Stimulated activated CD4-positive, alpha-beta T cell treated with anti-CD3 and anti-CD28 coated beads, Interleukin-15, amount 100 ng/mL, for 1 hour (primary cell): ENCODE measurements around the gene PDE6A.
A peak's percentile ranks its signal among the peaks of the same experiment; 100 is the strongest.

ENCODE experiments used
- DNase-seq, 2 donors: peaks; one replicate each; pipeline ENCODE4 v3.0.0-alpha.2; 2020; ENCODE audit warnings: low read depth in 1 of 2, low spot score in 1 of 2

PDE6A gene

DNA sequence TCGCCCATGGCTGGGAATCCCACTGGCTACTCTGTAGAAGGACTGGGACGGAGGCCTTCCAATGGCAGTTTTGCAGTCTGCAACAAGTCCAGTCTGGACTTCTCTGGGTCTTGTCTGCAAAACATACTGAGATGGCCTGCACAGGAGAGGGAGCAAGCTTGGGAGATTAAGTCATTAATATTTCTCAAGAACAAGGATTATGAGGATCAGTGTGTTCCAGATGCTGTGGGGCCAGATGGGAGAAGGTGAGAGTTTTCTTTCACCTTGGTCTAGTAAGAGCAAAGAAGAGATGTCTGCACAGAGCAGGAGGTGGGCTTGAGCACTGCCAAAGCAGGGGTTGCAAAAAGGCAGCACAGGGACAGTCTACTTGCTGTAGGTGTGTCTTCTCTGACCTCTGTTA is at the start of gene PDE6A:
Gene PDE6A (minus strand): TSS at position 128 of the 400 bp plus-strand sequence. CDS start 120 bp downstream, at position 8.
- DNase-seq, result no peak

DNA sequence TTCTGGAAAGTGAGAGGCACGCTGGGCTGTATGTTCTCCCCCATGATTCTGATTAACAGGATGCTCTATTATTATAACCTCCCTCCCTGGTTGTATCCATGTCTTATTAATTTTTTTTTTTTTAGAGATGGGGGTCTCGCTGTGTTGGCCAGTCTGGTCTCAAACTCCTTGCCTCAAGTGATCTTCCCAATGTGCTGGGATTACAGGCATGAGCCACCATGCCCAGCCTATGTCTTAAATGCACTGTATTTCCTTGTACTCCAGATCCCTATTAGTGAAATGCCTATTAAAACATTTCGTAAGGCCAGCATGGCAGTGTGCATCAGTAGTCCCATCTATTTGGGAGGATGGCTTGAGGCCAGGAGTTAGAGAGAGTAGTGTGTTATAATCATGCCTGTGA is 48.9 kb upstream of the PDE6A start:
- no peak for DNase-seq

- peak; percentile 32 to 43 for DNase-seq
Observed at GRCh38 chr5:149990518-149991376, 46.2 kb upstream of the PDE6A start.

DNA sequence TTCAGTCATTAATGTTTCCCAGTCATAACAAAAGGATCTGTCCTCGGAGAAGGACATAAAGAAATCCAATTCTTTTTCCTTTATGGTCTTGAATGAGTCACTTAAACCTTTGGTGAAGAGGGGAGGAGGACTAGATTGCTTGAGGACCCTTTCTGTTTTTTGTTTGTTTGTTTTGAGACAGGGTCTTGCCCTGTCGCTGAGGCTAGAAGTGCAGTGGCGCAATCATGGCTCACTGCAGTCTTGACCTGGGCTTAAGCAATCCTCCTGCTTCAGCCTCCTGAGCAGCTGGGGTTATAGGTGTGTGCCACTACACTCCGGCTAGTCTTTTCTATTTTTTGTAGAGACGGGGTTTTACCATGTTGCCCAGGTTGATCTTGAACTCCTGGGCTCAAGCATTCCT is 43.5 kb upstream of the PDE6A start:
- no peak for DNase-seq

GRCh38 chr5:149982505-149982904 is 37.9 kb upstream of the PDE6A start:
- no peak for DNase-seq

GRCh38 chr5:149981206-149981605 is 36.6 kb upstream of the PDE6A start:
- no peak for DNase-seq

DNA sequence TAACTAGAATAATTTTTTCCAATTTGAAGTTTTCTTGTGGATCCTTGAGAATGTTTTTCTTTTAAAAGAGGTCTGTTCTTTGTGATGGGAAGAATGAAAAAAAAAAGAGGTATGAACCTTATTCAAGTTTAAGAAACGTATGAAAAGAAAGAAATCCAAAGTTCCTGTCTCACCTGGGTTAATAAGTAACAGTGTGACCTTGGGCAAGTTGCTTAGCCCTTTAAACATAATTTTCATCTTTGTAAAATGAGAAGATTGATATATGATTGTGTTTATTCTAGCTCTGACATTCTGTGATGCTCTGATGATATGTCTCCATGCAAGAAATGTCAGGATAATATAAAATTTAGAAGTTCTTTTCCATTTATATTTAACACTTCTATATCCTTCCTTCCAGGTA is 35.3 kb upstream of the PDE6A start:
- DNase-seq, result no peak

- no peak for DNase-seq
Observed at GRCh38 chr5:149975409-149975808, 30.8 kb upstream of the PDE6A start.

DNA sequence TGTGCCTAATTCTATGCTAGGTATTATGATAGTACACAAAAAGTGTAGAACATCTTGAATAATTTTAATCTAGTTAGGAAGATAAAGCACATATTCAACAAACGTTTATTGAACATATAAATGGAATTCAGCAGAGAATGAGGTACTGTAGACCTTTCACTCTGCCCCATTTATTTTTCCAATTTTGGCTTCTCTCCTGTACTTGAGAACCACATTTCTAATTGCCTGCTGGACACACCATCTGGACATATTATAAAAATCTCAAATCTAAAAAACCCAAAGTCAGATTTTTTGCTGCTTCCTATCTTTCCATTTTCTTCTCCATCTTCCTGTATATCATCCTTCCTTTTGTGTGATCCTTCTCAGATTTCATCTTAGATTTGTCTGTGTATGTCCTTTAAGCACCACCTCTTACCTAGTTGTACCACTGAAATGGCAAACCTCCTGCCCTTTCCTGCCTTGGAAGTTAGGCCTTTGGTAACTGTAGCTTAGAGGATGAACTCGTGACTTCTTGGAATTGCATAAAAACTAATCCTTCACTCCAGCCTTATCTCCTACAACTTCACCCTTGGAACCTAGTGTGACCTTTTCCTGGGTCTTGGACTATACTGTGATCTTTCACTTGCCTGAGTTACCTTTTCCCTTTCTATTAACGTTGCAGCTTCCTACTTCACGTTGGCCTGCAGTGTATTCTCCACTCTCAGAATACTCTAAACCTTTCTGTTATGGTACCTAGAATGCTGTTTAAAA is 24.8 kb upstream of the PDE6A start:
- no peak for DNase-seq

- no peak for DNase-seq
Observed at GRCh38 chr5:149966946-149967345, 22.4 kb upstream of the PDE6A start.

GRCh38 chr5:149963729-149964128 is 19.1 kb upstream of the PDE6A start:
- DNase-seq, result no peak

- DNase-seq, result no peak
Observed at GRCh38 chr5:149962601-149963300, 18.2 kb upstream of the PDE6A start.

DNA sequence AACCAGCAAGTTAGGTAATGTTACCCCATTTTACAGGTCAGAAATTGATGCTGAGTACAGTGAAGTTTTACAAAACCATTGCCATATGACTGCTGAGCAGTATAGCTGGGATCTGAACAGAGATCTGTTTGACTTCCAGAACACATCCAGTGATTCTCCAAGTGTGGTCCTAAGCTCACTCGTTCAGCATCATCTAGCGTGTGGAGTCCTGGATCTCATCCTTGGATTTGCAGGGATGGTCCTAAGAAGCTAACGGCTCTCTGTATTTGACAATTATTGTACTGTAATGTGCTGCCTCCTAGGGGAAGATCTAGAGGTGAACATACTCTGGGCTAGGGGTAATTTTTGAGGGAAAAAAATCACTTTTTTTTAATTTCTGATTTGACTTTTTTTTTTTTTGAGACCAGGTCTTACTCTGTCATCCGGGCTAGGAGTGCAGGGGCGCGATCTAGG is 17.4 kb upstream of the PDE6A start:
- DNase-seq, result no peak

GRCh38 chr5:149961186-149961685 is 16.6 kb upstream of the PDE6A start:
- DNase-seq, result no peak

DNA sequence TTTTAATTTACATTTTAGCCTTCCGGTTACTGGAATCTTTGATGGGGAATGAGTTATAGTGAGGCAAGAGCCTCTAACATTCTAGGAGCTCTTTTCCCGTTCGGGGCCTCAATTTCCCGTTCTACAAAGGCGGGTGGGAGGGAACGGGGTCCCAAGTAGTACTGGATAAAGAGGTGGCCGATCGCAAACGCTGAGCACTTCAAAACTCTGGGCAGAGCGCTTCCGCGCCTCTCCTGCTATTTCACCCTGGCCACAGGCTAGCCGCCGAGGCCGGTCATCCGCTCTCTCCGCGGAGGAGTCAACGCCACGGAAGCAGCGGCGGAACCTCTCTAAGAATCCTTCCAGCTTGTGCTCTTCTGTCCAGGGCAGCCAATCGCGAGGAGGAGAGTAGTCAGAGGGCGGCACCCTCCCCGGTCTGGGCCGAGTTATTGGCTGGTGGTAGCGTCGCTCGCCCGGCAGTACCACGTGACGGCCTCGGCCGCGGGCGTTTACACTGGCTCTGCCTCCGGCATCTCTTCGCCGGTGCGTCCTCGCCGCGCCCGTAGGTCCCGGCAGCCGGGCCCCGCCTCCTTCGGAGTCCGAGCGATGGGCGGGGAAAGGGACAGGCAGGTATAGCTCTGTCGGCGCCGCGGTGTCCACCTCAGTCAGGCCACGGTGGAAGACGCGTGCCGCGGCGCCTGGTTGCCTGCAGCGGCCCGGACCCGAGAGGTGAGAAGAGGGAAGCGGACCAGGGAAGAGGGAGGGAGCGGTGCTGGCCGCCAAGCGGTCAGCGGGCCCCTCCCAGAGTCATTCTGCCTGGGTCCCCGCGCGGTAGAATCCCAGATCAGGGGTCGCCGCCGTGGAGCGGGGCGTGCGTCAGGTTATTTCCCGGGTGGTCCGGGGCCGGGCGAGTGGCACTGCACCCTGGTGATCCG is 15.9 kb upstream of the PDE6A start, which contains the start of gene SLC26A2:
Gene SLC26A2 (plus strand): TSS at position 487 of the 914 bp plus-strand sequence. CDS start 16,895 bp downstream, outside the sequence.
- peak; percentile 86 to 88 for DNase-seq

DNA sequence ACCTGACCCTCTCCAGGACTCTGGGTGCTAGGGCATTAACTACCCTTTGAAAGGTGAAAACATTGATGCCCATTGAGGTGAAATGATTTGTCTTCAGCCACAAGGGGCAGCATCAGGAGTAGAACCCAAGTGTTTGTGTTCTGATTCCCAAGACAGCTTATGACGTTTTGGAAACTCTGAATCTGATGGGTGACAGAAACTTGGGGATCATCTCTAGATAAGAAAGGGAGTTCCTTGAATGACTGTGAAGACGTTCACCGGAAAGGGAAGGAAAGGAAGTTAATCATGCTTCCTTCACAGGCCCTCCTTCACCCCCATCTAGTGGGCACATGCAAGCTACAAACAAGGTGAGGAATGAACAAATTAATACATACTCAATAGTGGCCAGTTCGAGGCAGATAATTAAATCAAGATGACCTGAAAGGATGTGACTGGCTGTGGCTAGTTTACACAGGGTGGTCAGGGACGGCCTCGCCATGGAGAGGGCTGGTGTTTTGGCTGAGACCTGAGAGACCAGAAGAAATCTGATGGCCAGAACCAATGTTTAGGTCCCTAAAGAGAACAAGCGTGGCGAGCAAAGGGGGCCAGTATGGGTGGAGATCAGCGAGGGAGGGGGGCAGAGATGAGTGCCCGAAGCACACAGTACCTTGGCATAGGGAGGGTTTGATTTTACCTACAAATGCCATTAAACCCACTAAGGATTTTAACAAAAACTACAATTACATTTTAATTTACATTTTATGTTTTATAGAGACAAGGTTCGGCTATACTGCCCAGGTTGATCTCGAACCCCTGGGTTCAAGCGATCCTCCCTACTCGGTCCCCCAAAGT is 15.0 kb upstream of the PDE6A start:
- DNase-seq, result peak; percentile 4 to 21

GRCh38 chr5:149957855-149958254 is 13.3 kb upstream of the PDE6A start:
- DNase-seq, result no peak

DNA sequence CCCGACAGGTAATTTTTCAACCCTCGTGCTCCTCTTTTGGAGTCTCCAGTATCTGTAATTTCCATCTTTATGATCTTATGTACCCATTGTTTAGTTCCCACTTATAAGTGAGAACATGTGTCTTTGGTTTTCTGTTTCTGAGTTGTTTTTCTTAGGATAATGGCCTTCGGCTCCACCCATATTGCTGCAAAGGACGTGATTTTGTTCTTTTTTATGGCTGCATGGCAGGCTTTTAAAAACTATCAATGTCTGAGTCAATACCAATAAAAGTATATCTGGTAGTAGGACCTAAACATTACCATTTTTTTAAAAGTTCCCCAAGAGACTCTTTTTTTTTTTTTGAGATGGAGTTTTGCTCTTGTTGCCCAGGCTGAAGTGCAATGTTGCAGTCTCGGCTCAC is 12.1 kb upstream of the PDE6A start:
- no peak for DNase-seq

DNA sequence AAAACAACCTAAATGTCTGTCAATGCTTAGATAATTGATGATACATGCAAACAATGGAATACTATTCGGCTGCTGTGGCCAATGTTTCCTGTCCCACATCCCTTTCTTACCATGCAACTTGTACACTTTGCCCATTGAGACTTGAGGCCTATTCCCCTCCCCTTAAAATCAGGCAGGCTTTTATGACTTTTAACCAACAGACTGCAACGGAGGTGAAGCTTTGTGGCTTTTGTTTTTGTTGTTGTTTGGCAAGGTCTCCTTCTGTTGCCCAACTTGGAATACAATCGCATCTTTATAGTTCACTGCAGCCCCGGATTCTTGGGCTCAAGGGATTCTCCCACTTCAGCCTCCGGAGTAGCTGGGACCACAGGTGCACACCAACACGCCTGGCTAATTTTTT is 10.2 kb upstream of the PDE6A start:
- no peak for DNase-seq
